WTC11 (cell line): Measurements from ENCODE around the gene GIT1.

Source experiments
- CTCF ChIP-seq: fragments of 200-600 bp; IDR thresholded peaks from 2 replicates; pipeline ENCODE4 v1.8.0; 2022; ENCODE audit warnings: antibody characterized with exemption
- MLX ChIP-seq: sonication (generic); formaldehyde crosslinking; IDR thresholded peaks from 2 replicates; pipeline ENCODE4 v1.8.1; 2023; ENCODE audit warnings: mild to moderate bottlenecking, missing genetic modification reagents, moderate library complexity
- ZNF423 ChIP-seq: fragments of 250-450 bp; sonication (Bioruptor Pico); IDR thresholded peaks from 2 replicates; pipeline ENCODE4 v2.1.2; 2022; ENCODE audit warnings: mild to moderate bottlenecking, moderate library complexity

GRCh38 chr17:29570521-29570920, 18.9 kb downstream of the GIT1 start:
- TF ChIP-seq CTCF (no peak), ZNF423 (no peak), MLX (CRISPR knock-in tag) (no peak)
